ENCODE measurements around the gene ANKRD39.
A peak's percentile ranks its signal among the peaks of the same experiment; 100 is the strongest.
"Not testable (repeated sequence)": the region's sequence is repeated elsewhere in the genome, so short reads cannot be mapped to it uniquely, and the experiment has no call there.

Gene ANKRD39

GRCh38 chr2:96870626-96871255, 12.9 kb upstream of the ANKRD39 start:
- no peak for DNase-seq

- DNase-seq: peak; percentile 86
Measured at GRCh38 chr2:96869822-96870625, 12.2 kb upstream of the ANKRD39 start, which contains the start of gene SEMA4C. Gene SEMA4C (minus strand): TSS chr2:96870080. CDS start chr2:96867886, 2,194 bp downstream.

- peak; percentile 96 for DNase-seq
Measured at GRCh38 chr2:96869281-96869821, 11.5 kb upstream of the ANKRD39 start.

GRCh38 chr2:96868555-96869280, 10.9 kb upstream of the ANKRD39 start:
- peak; percentile 93 for DNase-seq

- DNase-seq: peak; percentile 60
Measured at GRCh38 chr2:96867756-96868554, 10.1 kb upstream of the ANKRD39 start.

GRCh38 chr2:96866986-96867755, 9.4 kb upstream of the ANKRD39 start:
- DNase-seq: no peak

- no peak for DNase-seq
Measured at GRCh38 chr2:96866586-96866985, 8.8 kb upstream of the ANKRD39 start.

GRCh38 chr2:96866149-96866548, 8.3 kb upstream of the ANKRD39 start:
- no peak for DNase-seq

GRCh38 chr2:96865654-96866053, 7.8 kb upstream of the ANKRD39 start:
- no peak for DNase-seq

- DNase-seq: no peak
Measured at GRCh38 chr2:96864343-96865091, 6.7 kb upstream of the ANKRD39 start.

- DNase-seq: no peak
Measured at GRCh38 chr2:96863575-96864342, 5.9 kb upstream of the ANKRD39 start.

- not testable (repeated sequence) for DNase-seq
Measured at GRCh38 chr2:96863056-96863455, 5.2 kb upstream of the ANKRD39 start.

- DNase-seq: no peak
Measured at GRCh38 chr2:96861074-96861473, 3.3 kb upstream of the ANKRD39 start.

GRCh38 chr2:96860065-96861029, 2.5 kb upstream of the ANKRD39 start:
- DNase-seq: peak; percentile 50

GRCh38 chr2:96859681-96860064, 1.9 kb upstream of the ANKRD39 start:
- DNase-seq: peak; percentile 44

GRCh38 chr2:96859099-96859649, 1.4 kb upstream of the ANKRD39 start:
- peak; percentile 66 for DNase-seq

- peak; percentile 45 for DNase-seq
Measured at GRCh38 chr2:96856776-96857666, 795 bp downstream of the ANKRD39 start.

Measured in right forelimb (tissue), 1 donor.